ENCODE data around the gene ZMAT5.

Gene ZMAT5

DNA sequence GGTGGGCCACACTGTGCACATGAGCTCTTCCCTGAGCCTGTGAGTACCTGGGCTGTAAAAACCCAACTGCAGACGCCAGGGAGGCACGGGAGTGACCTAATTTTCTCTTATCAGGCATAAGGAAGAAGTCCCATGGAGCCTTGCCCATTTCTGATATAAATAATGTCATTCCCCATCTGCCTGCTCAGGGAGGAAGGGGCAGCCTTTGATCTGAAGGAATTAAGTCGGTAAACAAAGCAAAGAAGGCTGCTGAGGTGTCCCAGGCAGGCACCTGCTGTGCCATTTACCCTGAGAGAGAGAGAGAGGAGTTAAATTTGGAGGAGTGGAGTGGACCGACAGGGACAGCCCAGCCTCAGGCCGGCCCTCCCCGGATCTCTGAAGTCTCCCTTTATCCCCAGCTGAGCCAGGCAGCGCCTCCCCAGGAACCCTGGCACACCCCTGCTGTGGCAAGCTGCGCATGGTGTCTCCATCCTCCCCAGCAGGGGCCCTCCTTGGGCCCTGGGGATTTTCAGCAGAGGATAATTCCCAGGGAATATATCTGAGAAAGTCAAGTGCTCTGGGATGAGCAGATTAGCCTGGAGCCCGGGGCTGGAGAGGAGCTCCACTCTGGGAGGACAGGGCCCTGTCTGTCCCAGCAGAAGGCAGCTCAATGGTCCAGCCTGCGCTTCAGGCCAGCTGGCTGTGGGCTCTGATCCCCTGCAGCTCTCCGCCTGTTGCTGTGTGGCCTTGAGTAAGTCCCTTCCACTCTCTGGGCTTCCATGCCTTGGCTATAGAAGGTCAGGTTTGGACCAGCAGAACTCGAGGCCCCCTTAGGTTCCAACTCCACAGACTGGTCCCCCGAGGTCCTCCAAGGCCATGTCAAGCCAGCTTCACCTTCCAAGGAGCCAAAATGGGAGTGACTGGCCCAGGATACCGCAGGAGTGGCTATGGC, 64.5 kb downstream of the ZMAT5 start:
- Histone ChIP-seq H3K4me2 (ENCODE audit: low read depth, low read length, poor library complexity, severe bottlenecking) (no peak overlapping the region), H4K20me1 (ENCODE audit: low read depth, low read length) (no peaks in the 10 kb centered on the region), H3F3A (ENCODE audit: insufficient read depth) (no peaks in the 10 kb centered on the region), H3K4me3 (ENCODE audit: insufficient read depth, low read length, poor library complexity, severe bottlenecking) (no peak overlapping the region), H3K27me3 (ENCODE audit: low read length) (no peaks in the 10 kb centered on the region), H3K9ac (ENCODE audit: low read length) (no peak overlapping the region), H3K36me3 (ENCODE audit: low read length) (no peaks in the 10 kb centered on the region), H3K79me2 (ENCODE audit: insufficient read depth, low read length) (no peaks in the 10 kb centered on the region), H3K9me2 (replicated peaks; ENCODE audit: insufficient read depth, low read length) (no peaks in the 10 kb centered on the region), H2AFZ (ENCODE audit: low read depth, low read length, severe bottlenecking) (no peak overlapping the region), H3K27ac (ENCODE audit: low read depth, low read length) (no peak overlapping the region), H3K9me3 (ENCODE audit: insufficient read depth, low read length) (no peaks in the 10 kb centered on the region)
- TF ChIP-seq CTCF (IDR thresholded peaks at IDR 0.05; ENCODE audit: insufficient read depth, low read length, poor library complexity, severe bottlenecking) (no peak), EZH2phosphoT487 (conservative IDR thresholded peaks at IDR 0.05; ENCODE audit: low read length) (no peak)

DNA sequence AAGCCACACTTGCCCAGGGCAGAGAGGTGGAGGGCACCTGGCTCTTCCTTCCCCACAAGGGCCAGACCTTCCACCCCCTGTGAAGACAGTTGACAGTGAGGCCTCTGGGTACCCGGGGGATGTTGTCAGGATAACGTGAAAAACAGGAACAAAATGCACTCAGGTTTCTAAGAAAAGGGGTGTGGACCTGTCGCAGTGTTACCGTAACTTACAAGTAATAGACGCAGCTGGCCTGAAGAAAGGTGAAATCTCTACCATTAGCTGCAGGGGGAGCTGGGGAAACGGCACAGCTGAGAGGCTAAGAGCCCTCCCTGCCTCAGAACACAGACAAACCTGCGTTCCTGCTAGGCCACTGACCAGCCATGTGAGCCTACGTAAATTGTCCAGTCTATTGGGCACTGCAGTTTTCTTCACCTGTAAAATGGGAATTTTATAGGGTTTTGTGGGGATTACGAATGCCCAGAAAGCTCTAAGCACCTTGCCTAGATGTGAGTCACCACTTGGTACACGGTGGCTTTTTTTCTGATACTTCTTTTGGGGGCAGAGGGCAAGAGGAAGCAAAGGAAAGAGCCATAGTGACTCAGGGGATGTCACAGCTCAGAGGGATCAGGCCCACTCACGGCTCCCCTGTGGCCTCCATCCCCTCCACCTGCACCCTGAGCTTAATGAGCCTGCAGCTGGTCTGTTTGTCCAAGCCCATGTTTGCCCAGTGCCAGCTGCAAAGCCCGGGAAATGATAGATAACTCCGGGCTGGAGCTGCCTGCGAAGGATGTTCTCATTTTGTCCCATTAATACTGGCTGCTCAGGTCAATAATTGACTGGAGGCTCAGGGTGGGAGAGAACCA, 65.4 kb downstream of the ZMAT5 start:
- H3K9me3 ChIP-seq (ENCODE audit: insufficient read depth, low read length) = no peaks in the 10 kb centered on the region
- no peak overlapping the region for H3K27ac ChIP-seq (ENCODE audit: low read depth, low read length)
- no peak overlapping the region for H3K4me3 ChIP-seq (ENCODE audit: insufficient read depth, low read length, poor library complexity, severe bottlenecking)
- H3K9ac ChIP-seq (ENCODE audit: low read length) = no peak overlapping the region
- no peaks in the 10 kb centered on the region for H3K9me2 ChIP-seq (replicated peaks; ENCODE audit: insufficient read depth, low read length)
- H3F3A ChIP-seq (ENCODE audit: insufficient read depth) = no peaks in the 10 kb centered on the region
- no peaks in the 10 kb centered on the region for H4K20me1 ChIP-seq (ENCODE audit: low read depth, low read length)
- no peaks in the 10 kb centered on the region for H3K79me2 ChIP-seq (ENCODE audit: insufficient read depth, low read length)
- no peak for TF ChIP-seq EZH2phosphoT487 (conservative IDR thresholded peaks at IDR 0.05; ENCODE audit: low read length)
- H3K36me3 ChIP-seq (ENCODE audit: low read length) = no peaks in the 10 kb centered on the region
- no peaks in the 10 kb centered on the region for H3K27me3 ChIP-seq (ENCODE audit: low read length)
- no peak overlapping the region for H3K4me2 ChIP-seq (ENCODE audit: low read depth, low read length, poor library complexity, severe bottlenecking)
- H2AFZ ChIP-seq (ENCODE audit: low read depth, low read length, severe bottlenecking) = no peak overlapping the region

- no peak overlapping the region for H2AFZ ChIP-seq (ENCODE audit: low read depth, low read length, severe bottlenecking)
- no peaks in the 10 kb centered on the region for H3K79me2 ChIP-seq (ENCODE audit: insufficient read depth, low read length)
- no peaks in the 10 kb centered on the region for H4K20me1 ChIP-seq (ENCODE audit: low read depth, low read length)
- no peak overlapping the region for H3K27ac ChIP-seq (ENCODE audit: low read depth, low read length)
- no peak overlapping the region for H3K4me2 ChIP-seq (ENCODE audit: low read depth, low read length, poor library complexity, severe bottlenecking)
- H3K4me3 ChIP-seq (ENCODE audit: insufficient read depth, low read length, poor library complexity, severe bottlenecking) = no peak overlapping the region
- no peaks in the 10 kb centered on the region for H3K27me3 ChIP-seq (ENCODE audit: low read length)
- no peaks in the 10 kb centered on the region for H3K36me3 ChIP-seq (ENCODE audit: low read length)
- TF ChIP-seq CTCF (IDR thresholded peaks at IDR 0.05; ENCODE audit: insufficient read depth, low read length, poor library complexity, severe bottlenecking) (no peak), EZH2phosphoT487 (conservative IDR thresholded peaks at IDR 0.05; ENCODE audit: low read length) (no peak)
- H3K9me2 ChIP-seq (replicated peaks; ENCODE audit: insufficient read depth, low read length) = no peaks in the 10 kb centered on the region
- no peak overlapping the region for H3K9ac ChIP-seq (ENCODE audit: low read length)
- H3K9me3 ChIP-seq (ENCODE audit: insufficient read depth, low read length) = no peaks in the 10 kb centered on the region
- no peaks in the 10 kb centered on the region for H3F3A ChIP-seq (ENCODE audit: insufficient read depth)
These were observed 66.0 kb downstream of the ZMAT5 start for GRCh38 chr22:29700900-29701154.

Measured in SU-DHL-6 (cell line).